NCI-H82 (cell line): ENCODE data around the gene RPS6KA5.
A peak's percentile ranks its signal among the peaks of the same experiment; 100 is the strongest.
"Not testable (repeated sequence)": the region's sequence is repeated elsewhere in the genome, so short reads cannot be mapped to it uniquely, and the experiment has no call there.

Experiments
- DNase-seq: peaks from one replicate; lab custom pipeline; 2025; lab: John Stamatoyannopoulos, UW

Gene RPS6KA5

DNA sequence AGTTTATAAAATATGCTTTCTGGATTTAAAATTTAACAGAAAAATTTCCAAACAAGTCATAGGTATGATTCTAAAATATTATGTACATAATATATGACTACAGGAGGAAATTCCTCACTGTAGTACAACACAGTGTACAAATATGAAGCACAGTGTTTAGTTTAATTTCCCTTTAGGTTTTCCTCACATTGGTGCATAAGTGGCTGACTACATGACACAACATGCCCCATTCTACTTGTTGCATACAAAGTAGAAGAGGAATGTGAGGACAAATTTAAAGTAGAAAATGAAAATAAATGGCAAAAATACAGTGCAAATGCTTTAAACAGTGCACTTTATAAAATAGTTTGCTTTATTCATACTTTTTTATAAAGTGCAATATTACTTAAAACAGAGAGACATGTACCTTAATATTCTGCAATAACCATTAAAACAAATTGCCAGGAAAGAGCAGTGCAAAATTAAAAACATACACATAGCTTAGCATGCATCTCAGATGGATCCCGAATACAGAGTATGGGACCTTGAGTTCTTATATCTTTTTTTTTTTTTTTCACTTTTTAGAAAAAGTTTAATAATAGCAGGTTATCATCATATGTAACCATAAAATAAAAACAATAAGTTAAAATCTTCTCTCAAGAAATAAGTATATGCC, 189.4 kb downstream of the RPS6KA5 start:
- DNase-seq: no peak

DNA sequence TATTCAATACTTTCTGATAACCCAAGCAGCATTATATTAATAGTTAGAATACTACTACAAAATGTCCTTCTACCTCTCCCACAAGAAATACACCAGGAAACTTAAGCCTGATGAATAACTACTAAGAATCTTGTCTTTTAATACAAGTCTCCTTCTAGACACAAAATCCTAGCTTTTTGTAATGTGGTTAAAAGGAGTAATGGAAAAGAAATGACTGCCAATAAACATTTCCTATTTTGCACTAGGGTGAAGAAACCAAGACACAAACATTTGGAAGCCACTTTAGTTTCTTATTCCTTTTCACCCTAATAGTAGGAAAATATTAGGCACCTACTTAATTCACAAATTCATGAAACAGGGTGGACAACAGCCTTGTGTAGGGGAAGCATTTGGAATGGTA, 192.9 kb downstream of the RPS6KA5 start:
- DNase-seq: no peak

- no peak for DNase-seq
Observed at GRCh38 chr14:90866833-90867232, 193.6 kb downstream of the RPS6KA5 start.

DNA sequence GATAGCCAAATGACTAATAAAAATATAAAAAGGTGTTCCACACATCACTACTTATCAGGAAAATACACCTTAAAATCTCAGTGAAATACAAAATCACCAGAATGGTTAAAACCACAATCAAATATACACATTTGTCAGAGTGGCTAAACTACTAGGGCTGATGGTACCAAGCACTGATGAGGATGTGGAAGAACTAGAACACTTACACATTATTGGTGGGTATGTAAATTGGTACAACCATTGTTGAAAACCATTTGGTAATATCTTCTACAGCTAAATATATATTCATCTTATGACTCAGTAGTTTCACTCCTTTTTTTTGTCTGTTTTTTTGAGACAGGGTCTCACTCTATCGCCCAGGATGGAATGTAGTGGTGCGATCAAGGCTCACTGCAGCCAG, 195.7 kb downstream of the RPS6KA5 start:
- no peak for DNase-seq

DNA sequence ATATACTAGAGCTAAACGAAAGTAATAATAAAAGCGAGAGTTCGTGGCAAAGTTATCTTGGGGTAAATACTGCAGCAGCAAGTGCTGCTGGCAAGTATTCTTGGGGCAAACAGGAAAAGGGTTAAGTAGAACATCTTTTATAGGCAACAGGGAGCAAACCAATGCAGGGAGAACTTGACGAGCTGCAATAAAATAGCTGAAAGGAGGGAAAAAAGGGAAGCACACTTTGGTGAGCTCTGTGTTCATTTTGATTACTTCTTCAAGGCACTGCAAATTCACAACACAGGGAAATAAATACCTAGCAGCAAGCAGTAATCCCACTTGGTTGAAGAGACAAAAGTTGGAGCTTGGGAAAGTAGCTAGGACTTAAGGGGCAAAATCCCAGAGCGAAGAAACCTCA, 201.9 kb downstream of the RPS6KA5 start:
- no peak for DNase-seq

DNA sequence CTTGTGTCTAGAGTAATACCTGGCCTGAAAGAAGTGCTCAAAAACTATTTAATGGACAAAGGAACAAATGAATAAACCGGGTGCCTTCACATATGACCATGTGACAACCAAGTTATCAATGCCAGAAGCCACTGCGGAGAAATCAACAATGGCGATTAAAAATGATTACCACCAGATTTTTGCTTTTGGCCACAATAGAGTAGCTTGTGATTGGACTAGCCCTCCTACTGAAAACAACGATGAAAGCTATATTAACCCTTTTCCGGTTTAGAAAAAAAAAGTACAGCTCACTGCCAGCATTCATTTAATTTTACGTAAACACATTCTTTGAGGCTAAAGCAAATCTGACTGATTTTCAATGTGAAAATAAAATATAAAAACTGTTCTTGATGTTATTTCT, 202.6 kb downstream of the RPS6KA5 start:
- DNase-seq: no peak

GRCh38 chr14:90856115-90856514, 204.3 kb downstream of the RPS6KA5 start:
- DNase-seq: not testable (repeated sequence)

DNA sequence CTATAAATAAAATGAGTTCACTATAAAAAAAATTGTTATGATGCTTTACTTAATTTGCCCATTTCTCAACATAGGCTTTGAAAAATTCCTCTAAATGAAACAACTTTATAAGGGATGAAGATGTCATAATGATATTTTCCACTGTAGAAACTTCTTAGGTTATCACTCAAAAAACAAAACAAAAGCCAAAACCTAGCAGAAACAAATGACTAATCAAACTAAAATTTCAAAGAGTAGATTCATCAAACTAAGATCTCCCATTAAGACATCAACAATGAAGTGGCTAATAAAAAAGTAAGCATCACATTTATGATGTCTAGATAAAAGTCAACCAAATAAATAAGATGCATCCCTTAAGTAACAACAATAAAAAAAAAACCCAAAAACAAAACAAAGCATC, 207.3 kb downstream of the RPS6KA5 start:
- DNase-seq: no peak

DNA sequence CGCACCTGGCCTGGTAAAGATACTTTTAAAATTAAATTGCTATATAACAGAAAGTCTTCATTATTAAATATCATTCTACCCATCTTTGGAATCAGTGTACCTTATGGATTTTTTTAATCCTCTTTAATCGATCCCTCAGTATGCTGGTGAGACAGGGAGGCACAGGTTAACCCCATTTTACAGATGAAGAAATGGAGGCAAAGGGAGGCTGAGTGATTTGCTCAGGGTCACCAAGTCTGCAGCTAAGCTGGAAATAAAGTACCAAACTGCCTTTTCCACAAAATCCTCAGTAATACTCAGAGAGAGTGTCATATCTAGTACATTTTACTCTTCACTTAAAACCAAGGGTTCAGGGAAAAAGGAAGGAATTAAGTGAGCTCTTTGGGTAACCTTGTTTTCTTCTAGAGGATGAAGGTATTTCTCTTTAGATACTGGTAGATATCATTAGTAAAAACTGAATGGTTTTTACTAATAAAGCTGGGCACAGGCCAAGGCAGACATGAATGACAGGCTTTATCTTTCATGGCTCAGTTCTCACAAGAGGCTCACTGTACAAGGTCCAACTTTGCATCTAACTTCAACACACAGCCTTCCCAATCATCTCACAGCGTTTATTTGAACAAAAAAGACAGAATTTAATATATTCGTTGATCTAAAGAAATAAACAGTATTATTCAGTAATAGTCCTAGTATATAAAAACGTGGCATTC, 209.0 kb downstream of the RPS6KA5 start:
- DNase-seq: no peak

DNA sequence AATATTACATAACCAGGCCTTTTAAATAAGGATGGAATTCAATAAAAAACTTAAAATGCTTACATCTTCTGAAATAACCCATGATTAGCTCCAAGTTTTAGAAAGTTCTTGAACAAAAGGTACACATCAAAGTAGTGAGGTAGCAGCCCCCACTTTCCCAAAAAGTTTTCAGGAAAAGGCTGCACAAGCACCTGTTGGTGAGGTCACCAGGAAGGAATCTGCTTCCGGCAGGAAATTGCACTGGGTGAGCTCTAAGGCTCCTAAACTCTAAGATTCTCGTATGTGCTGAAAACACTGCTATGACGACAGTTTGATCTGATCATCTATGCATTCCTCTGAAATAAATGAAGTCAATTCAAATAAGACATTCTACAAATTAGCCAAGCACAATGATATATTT, 210.0 kb downstream of the RPS6KA5 start:
- DNase-seq: no peak

- no peak for DNase-seq
Observed at GRCh38 chr14:90849787-90850444, 210.5 kb downstream of the RPS6KA5 start.

DNA sequence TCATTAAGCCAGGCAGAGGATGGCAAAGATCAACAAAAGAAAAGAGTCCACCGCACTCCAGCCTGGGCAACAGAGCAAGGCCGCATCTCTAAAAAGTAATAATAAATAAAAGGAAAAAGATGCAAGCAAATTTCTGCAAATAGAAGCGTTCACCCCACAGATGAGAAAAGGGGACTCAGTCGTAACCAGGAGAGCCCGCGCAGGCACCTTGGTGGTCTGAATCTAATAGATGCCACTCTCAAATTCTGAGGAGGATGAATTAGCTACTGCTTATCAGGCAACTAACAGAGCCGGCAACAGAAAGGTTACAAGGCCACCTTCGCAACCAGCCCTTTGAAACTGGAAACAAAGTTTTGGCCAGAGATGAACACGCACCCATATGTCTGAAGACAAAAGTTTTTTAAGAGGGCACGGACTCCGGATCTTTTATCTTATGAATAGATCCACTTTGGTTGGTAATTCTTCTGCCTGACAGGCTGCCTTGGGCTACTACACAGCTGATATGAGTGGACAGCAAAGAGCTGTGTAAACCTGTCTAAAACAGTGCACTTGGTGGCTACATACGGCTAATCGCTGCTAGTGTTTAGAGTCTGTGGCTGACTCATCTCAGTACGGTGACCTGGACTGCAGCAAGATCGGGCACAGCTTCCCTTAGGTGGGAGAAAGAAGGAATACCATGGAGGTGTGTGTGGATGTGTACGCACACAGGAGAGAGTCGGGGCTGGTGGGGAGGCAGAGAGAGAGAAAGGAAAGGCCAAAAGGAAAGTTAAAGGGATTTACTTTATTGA, 211.3 kb downstream of the RPS6KA5 start:
- no peak for DNase-seq

- no peak for DNase-seq
Observed at GRCh38 chr14:90846511-90846910, 213.9 kb downstream of the RPS6KA5 start.

DNA sequence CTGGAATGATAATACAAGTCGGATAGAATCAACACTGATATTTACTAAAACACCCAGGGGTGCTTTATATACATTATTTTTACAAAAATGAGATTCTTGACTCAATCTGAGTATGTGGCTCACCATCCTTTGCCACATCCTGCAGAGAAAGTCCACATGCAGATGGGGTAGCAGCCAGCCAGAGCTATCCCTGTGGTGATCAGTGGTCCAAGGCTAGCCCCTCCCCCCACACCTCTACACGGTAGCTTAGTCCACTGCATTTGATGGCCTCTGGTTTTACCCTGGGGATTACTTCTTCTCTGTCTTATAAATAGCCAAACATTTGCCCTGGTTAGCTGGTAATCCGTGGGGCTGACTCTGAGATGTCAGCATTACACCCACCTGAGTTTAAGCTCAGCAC, 216.1 kb downstream of the RPS6KA5 start:
- DNase-seq: peak; percentile 7

DNA sequence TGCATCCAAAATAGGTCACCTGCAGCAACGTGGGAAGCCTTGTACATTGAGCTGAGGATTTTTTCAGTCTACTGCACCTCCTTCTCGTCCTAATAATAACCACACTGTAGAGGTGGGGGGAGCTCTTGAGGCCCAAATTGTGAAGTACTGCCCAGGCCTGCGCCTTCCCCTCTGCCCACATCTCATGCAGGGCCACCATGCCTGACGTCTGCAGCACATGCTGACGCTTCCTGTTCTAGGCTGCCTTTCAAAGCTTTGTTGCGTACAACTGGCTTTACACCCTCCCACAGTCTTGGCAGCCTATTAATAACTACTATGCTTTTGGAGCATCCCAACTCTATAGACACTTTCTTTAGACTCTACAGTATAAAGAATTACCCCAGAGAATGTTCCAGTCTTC, 217.7 kb downstream of the RPS6KA5 start:
- no peak for DNase-seq

DNA sequence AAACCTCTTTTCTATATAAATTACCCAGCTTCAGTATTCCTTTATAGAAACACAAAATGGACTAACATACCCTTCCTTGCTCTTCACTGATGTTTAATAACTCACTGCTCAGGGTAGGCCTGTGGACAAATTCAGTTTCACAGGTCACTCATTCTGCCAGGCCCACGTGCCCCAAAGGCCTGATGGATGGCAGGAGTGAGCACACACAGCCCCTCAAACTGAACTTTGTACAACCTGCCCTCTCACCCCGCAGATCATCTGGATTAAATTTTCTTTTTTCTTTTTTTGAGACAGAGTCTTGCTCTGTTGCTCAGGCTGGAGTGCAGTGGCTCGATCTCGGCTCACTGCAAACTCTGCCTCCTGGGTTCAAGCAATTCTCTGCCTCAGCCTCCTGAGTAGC, 219.8 kb downstream of the RPS6KA5 start:
- not testable (repeated sequence) for DNase-seq

DNA sequence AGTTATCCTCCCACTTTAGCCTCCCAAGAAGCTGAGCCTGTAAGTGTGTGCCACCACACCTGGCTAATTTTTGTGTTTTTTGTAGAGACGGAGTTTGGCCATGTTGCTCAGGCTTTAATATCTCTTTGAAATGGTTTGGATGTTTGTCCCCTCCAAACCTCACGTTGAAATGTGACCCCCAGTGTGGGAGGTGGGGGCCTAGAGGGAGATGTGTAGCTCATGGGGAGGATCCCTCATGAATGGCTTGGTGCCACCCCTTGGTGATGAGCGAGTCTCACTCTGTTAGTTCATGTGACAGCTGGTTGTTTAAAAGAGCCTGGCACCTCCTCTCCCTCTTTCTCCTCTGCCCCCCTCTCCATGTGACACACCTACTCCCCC, 220.6 kb downstream of the RPS6KA5 start:
- DNase-seq: no peak

DNA sequence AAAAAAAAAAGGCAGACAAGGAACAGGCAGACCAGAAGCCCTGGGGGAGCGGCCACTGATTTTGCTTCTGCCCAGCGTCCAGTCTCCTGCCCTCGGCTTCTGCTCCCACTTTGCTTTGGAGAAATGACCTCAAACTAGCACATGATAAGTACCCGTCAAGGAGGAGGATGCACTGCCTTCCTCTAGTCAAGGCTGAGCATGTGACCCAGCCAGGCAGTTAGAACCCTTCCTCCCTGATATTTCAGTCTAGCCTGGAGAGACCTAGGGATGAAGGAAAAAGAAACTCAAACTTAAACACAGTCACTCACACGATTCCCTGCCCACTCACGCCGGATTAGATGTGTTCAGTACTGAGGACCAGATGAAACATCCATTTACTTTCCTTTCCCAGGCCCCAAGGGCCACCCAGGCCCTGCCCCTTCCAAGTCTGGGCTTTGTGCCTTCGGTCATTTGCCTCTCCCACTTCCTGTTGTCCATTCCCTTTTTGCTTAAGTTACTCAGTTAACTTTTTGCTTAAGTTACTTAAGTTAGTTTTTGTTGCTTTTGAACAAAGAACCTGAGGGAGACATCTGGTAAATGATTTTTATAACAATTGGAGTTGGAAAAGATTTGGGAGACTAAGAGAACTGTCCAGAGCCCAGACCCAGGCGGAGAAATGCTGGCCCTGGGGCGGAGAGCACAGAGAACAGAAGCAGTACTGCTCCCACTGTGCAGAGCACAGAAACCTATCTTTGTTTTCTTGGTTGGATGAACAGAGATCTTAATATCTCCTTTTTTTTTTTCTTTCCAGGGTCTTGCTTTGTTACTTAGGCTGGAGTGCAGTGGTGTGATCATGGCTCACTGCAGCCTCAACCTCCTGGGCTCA, 221.2 kb downstream of the RPS6KA5 start:
- no peak for DNase-seq

- DNase-seq: not testable (repeated sequence)
Observed at GRCh38 chr14:90838531-90838930, 221.9 kb downstream of the RPS6KA5 start.

- no peak for DNase-seq
Observed at GRCh38 chr14:90837355-90837754, 223.1 kb downstream of the RPS6KA5 start.

DNA sequence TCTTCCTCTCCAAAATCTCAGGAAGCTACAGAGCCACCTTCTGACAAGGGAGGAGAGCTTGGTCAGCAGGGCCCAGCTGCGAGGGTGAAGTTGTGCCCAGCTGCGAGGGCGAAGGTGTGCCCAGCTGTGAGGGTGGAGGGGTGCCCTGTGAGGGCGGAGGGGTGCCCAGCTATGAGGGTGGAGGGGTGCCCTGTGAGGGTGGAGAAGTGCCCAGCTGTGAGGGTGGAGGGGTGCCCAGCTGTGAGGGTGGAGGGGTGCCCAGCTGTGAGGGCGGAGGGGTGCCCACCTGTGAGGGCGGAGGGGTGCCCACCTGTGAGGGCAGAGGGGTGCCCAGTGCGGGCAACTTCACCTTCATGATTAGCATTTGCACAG, 223.8 kb downstream of the RPS6KA5 start:
- DNase-seq: no peak

DNA sequence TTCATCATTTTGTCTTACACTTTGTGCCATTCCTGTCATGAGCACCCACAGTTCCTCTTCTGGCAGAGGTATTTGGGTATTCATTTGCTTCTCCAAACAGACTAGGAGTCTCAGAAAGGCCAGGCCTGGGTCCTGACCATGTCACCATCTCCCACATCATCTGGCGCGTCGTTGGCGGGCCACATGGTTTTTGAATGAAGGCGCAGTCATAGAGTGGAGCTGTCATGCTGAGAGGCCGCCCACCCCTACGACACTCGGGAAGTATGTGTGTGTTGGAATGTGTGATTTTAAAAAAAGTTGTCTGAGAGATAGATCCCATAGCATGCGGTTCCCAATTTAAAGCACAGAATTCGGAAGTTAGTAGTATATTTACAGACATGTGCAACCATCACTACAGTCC, 228.6 kb downstream of the RPS6KA5 start:
- no peak for DNase-seq
